ENCODE results near the gene SLC9C2.

GRCh38 chr1:173627269-173627668 is 24.4 kb upstream of the SLC9C2 start:
- TF ChIP-seq EZH2 (IDR thresholded peaks at IDR 0.05; ENCODE audit: low read depth) (no peak), CTCF (conservative IDR thresholded peaks at IDR 0.05) (no peak)
